GM03348 (cell line): ENCODE results near the gene GCH1.
"Not testable (repeated sequence)": the region's sequence is repeated elsewhere in the genome, so short reads cannot be mapped to it uniquely, and the experiment has no call there.

Experiments used
- DNase-seq: peaks from one replicate; pipeline ENCODE4 v3.0.0; 2012; ENCODE audit warnings: low spot score

The GCH1 gene

GRCh38 chr14:54818201-54819133 is 84.2 kb downstream of the GCH1 start:
- DNase-seq: peak; percentile 64

GRCh38 chr14:54817506-54817905 is 85.1 kb downstream of the GCH1 start:
- DNase-seq: no peak

GRCh38 chr14:54816450-54816849 is 86.2 kb downstream of the GCH1 start:
- no peak for DNase-seq

GRCh38 chr14:54815515-54815914 is 87.1 kb downstream of the GCH1 start:
- no peak for DNase-seq

GRCh38 chr14:54815016-54815415 is 87.6 kb downstream of the GCH1 start:
- no peak for DNase-seq

GRCh38 chr14:54814076-54814475 is 88.5 kb downstream of the GCH1 start:
- DNase-seq: no peak

- DNase-seq: no peak
These were observed 89.5 kb downstream of the GCH1 start for GRCh38 chr14:54813081-54813480.

GRCh38 chr14:54812617-54813016 is 90.0 kb downstream of the GCH1 start:
- no peak for DNase-seq

GRCh38 chr14:54809767-54810166 is 92.9 kb downstream of the GCH1 start:
- no peak for DNase-seq

GRCh38 chr14:54808326-54809161 is 94.1 kb downstream of the GCH1 start:
- no peak for DNase-seq

GRCh38 chr14:54807881-54808280 is 94.7 kb downstream of the GCH1 start:
- no peak for DNase-seq

GRCh38 chr14:54807428-54807827 is 95.2 kb downstream of the GCH1 start:
- no peak for DNase-seq

- DNase-seq: no peak
These were observed 96.0 kb downstream of the GCH1 start for GRCh38 chr14:54806616-54807015.

- DNase-seq: peak; percentile 90
These were observed 96.9 kb downstream of the GCH1 start for GRCh38 chr14:54805445-54806322.

GRCh38 chr14:54805070-54805444 is 97.6 kb downstream of the GCH1 start:
- DNase-seq: no peak

- no peak for DNase-seq
These were observed 98.0 kb downstream of the GCH1 start for GRCh38 chr14:54804538-54805041.

GRCh38 chr14:54803926-54804537 is 98.6 kb downstream of the GCH1 start:
- no peak for DNase-seq

GRCh38 chr14:54803396-54803795 is 99.2 kb downstream of the GCH1 start:
- no peak for DNase-seq

GRCh38 chr14:54801482-54801881 is 101.1 kb downstream of the GCH1 start:
- DNase-seq: not testable (repeated sequence)

- DNase-seq: no peak
These were observed 104.0 kb downstream of the GCH1 start for GRCh38 chr14:54798465-54799124.

GRCh38 chr14:54797986-54798385 is 104.6 kb downstream of the GCH1 start:
- DNase-seq: no peak
